Ovary (tissue), 9 donors: Measurements from ENCODE around the gene COL5A2. TPM values are rescaled to one million over a fixed set of nuclear protein-coding genes. Genes with fewer than 3 reads are reported as not detected.

Source experiments
- DNase-seq, 5 donors: peaks; one replicate each; pipeline ENCODE4 v3.0.0-alpha.2; 2019 to 2020
- H3K27ac ChIP-seq, 2 donors: fragments of 200-600 bp; one replicate each; pipeline versions ENCODE4 v1.5.1 to v1.8.0; 2019 to 2022
- H3K27me3 ChIP-seq: fragments of 200-600 bp; one replicate; pipeline ENCODE4 v1.8.0; 2022
- H3K36me3 ChIP-seq: fragments of 200-600 bp; sonication (generic); one replicate; pipeline ENCODE4 v1.5.1; 2019
- H3K4me1 ChIP-seq: one replicate; pipeline ENCODE4 v1.8.1; 2013; ENCODE audit warnings: mild to moderate bottlenecking, moderate library complexity; ENCODE audit not compliant: insufficient read depth
- H3K4me3 ChIP-seq: fragments of 200-600 bp; sonication (generic); one replicate; pipeline ENCODE4 v1.5.1; 2017
- H3K9me3 ChIP-seq, 2 donors: fragments of 200-600 bp in 1 of 2; sonication (generic) in 1 of 2; one replicate each; pipeline versions ENCODE4 v1.5.1 to v1.8.1; 2013 to 2019; ENCODE audit warnings: mild to moderate bottlenecking in 1 of 2, moderate library complexity in 1 of 2
- CTCF ChIP-seq, 3 donors: fragments of 450-650 bp in 2 of 3; fragments of 200-600 bp in 1 of 3; IDR thresholded peaks; one replicate each; pipeline versions ENCODE4 v1.5.1 to v1.8.0; 2016 to 2022; ENCODE audit warnings: antibody characterized with exemption in 3 of 3, mild to moderate bottlenecking in 1 of 3
- EP300 ChIP-seq: sonication (generic); formaldehyde crosslinking; IDR thresholded peaks from one replicate; pipeline ENCODE4 v1.6.1; 2017; ENCODE audit warnings: antibody characterized with exemption
- POLR2A ChIP-seq: fragments of 450-650 bp; IDR thresholded peaks from one replicate; pipeline ENCODE4 v1.6.1; 2017; ENCODE audit warnings: antibody characterized with exemption, mild to moderate bottlenecking, moderate library complexity
- WGBS, 3 donors: extraction: QIAGEN DNeasy Blood & Tissue Kit in 1 of 3; methylation state at CpG; one replicate each; pipeline versions ENCODE4 v1.1.5 to v1.1.7; 2013 to 2017; 5-methylcytosine and 5-hydroxymethylcytosine counted together
- intact Hi-C, 4 donors: fragments of 100-400 bp; cut with DNase I; formaldehyde crosslinking; loops; one replicate each; pipeline versions ENCODE4 v1.11.0 to v1.15.1; 2022 to 2023
- polyA plus RNA-seq, 2 donors: library from polyadenylated mRNA; stranded (reverse); fragments of 200-250 nt in 1 of 2; fragments of 350-450 nt in 1 of 2; fragmentation: Illumina TruSeq in 1 of 2; extraction: RNeasy Lipid Tissue Mini Kit (QIAGEN cat#74804) in 1 of 2; gene quantifications; one replicate each; pipeline ENCODE4 v1.2.3, GENCODE V29; 2013 to 2014
- total RNA-seq, 7 donors: library from RNA; depleted of rRNA in 2 of 7; stranded (reverse); fragments of >200 nt in 2 of 7; fragmentation: NEBNext Ultra II Directional in 3 of 7; extraction: Animal tissue kit (Norgen Biotek cat#: 25700) in 3 of 7; gene quantifications; one replicate each; pipeline versions ENCODE4 v1.1.0 to v1.2.4, GENCODE V29; 2016 to 2023
- donor health status: DM: no; HTN: no; CAD: no; lungs with moderate emphysema.
- donor health status: DM: no; HTN: no; CAD: no.
- donor health status: Bipolar disorder and iron deficiency.
- donor health status: DM: yes; HTN: yes; CAD: no.
- donor health status: DM: no; HTN: no; CAD: no.
- donor health status: DM: yes; HTN: yes; CAD: no.

COL5A2 gene
- total and polyA plus RNA-seq, 9 donors: 25.2 to 46.8 (median 31.7) TPM

GRCh38 chr2:189161894-189162293, 17.7 kb downstream of the COL5A2 start:
- TF ChIP-seq POLR2A: no peak
- no peak for TF ChIP-seq EP300
- TF ChIP-seq CTCF (IDR thresholded peaks at IDR 0.05): no peak
- intact Hi-C loops: loop anchor here in 1 of 4 donors (10.0 kb wide), 1 partner anchor 47 kb away; no protein-coding TSS in a partner anchor
- Histone ChIP-seq H3K27me3 (no peaks in the 10 kb centered on the region), H3K36me3 (no peaks in the 10 kb centered on the region), H3K9me3 (no peaks in the 10 kb centered on the region), H3K4me1 (peaks cover 6% of the 10 kb centered on the region), H3K4me3 (no peak overlapping the region), H3K27ac (no peak overlapping the region)
- WGBS, 3 donors: 80 to 87% (median 84%) methylated on average over 3 of the region's 3 CpGs
- DNase-seq: no peak

DNA sequence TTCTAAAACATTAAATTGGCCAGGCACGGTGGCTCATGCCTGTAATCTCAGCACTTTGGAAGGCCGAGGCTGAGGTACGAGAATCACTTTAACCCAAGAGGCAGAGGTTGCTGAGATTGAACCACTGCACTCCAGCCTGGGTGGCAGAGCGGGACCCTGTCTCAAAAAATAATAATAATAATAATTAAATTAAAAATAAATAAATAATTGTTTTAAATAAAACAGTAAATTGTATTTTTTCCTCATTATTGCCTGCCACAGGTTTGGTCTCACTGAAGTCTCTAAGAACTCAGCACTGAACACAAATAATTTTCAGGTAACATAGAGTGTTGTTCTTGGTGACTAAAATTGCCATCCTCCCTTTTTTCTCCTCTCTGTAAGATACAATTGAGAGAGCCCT, 19.8 kb downstream of the COL5A2 start:
- Histone ChIP-seq H3K4me3 (no peak overlapping the region), H3K27ac (no peak overlapping the region), H3K36me3 (no peaks in the 10 kb centered on the region), H3K4me1 (peaks cover 3% of the 10 kb centered on the region), H3K27me3 (no peaks in the 10 kb centered on the region), H3K9me3 (no peaks in the 10 kb centered on the region)
- 91 to 94% (median 91%) methylated on average over 4 of the region's 4 CpGs for WGBS, 3 donors
- TF ChIP-seq EP300 (no peak), POLR2A (no peak), CTCF (IDR thresholded peaks at IDR 0.05) (no peak)
- DNase-seq: no peak
- intact Hi-C loops: loop anchor here in 1 of 4 donors (10.0 kb wide), 1 partner anchor 45 kb away; no protein-coding TSS in a partner anchor

GRCh38 chr2:189159273-189159672, 20.3 kb downstream of the COL5A2 start:
- H3K27ac ChIP-seq: no peak overlapping the region
- intact Hi-C loops: no loop called here
- WGBS, 3 donors: 89 to 93% (median 92%) methylated on average over 2 of the region's 2 CpGs
- H3K4me3 ChIP-seq: no peak overlapping the region
- no peak for DNase-seq
- peaks cover 3% of the 10 kb centered on the region for H3K4me1 ChIP-seq
- no peaks in the 10 kb centered on the region for H3K27me3 ChIP-seq
- TF ChIP-seq EP300 (no peak), CTCF (IDR thresholded peaks at IDR 0.05) (no peak), POLR2A (no peak)
- no peaks in the 10 kb centered on the region for H3K9me3 ChIP-seq
- no peaks in the 10 kb centered on the region for H3K36me3 ChIP-seq

GRCh38 chr2:189157939-189158338, 21.6 kb downstream of the COL5A2 start:
- Histone ChIP-seq H3K27me3 (no peaks in the 10 kb centered on the region), H3K4me3 (no peak overlapping the region), H3K4me1 (peaks cover 7% of the 10 kb centered on the region), H3K36me3 (no peaks in the 10 kb centered on the region), H3K27ac (no peak overlapping the region), H3K9me3 (no peaks in the 10 kb centered on the region)
- 84 to 95% (median 94%) methylated on average over 1 of the region's 1 CpG for WGBS, 3 donors
- no peak for DNase-seq
- TF ChIP-seq EP300: no peak
- TF ChIP-seq POLR2A: no peak
- no peak for TF ChIP-seq CTCF (IDR thresholded peaks at IDR 0.05)
- intact Hi-C loops: no loop called here

DNA sequence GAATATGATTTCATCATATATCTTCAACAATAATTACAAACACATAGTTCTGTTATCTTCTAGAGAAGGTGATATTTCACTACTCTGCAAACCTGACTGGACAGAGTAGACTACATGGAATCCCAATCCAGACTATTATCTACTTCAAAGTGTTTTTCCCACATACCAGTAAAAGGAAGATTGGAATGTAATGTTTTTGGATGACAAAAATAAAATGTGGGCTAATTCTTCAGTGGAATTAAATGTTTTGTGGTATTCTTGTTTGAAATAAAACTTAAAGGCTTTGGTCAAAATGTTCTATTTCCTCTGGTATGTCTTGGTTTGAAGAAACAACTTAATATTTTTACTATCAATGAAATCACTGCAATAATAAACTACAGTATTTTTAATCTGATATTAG, 22.1 kb downstream of the COL5A2 start:
- H3K4me1 ChIP-seq: peaks cover 8% of the 10 kb centered on the region
- no peaks in the 10 kb centered on the region for H3K27me3 ChIP-seq
- H3K4me3 ChIP-seq: no peak overlapping the region
- no peaks in the 10 kb centered on the region for H3K9me3 ChIP-seq
- TF ChIP-seq EP300 (no peak), POLR2A (no peak)
- H3K27ac ChIP-seq: no peak overlapping the region
- H3K36me3 ChIP-seq: no peaks in the 10 kb centered on the region
- intact Hi-C loops: no loop called here
- DNase-seq: no peak
